ENCODE results near the gene SMOC1.

Gene SMOC1

GRCh38 chr14:70014406-70015095 lies 135.3 kb downstream of the SMOC1 start:
- H3K9me3 Mint-ChIP-seq, result no peaks in the 10 kb centered on the region
- H3K4me1 Mint-ChIP-seq (ENCODE audit: low read depth), result peaks cover 51% of the 10 kb centered on the region
- H3K36me3 Mint-ChIP-seq (ENCODE audit: low read depth), result no peaks in the 10 kb centered on the region

GRCh38 chr14:70018230-70018629 lies 139.0 kb downstream of the SMOC1 start:
- peak overlapping the region; percentile 74 for H3K27ac Mint-ChIP-seq
- intact Hi-C loops (cut with micrococcal nuclease), result no loop called here
- H3K4me3 Mint-ChIP-seq, result peak overlapping the region; percentile 69
- no peaks in the 10 kb centered on the region for H3K36me3 Mint-ChIP-seq (ENCODE audit: low read depth)
- peaks cover 57% of the 10 kb centered on the region for H3K4me1 Mint-ChIP-seq (ENCODE audit: low read depth)
- no peaks in the 10 kb centered on the region for H3K27me3 Mint-ChIP-seq
- H3K9me3 Mint-ChIP-seq, result no peaks in the 10 kb centered on the region

More at GRCh38 chr14:70014406-70015095, 135.3 kb downstream of the SMOC1 start:
- H3K27me3 Mint-ChIP-seq, result no peaks in the 10 kb centered on the region
- no peak overlapping the region for H3K4me3 Mint-ChIP-seq
- intact Hi-C loops (cut with micrococcal nuclease), result no loop called here
- H3K27ac Mint-ChIP-seq, result no peak overlapping the region

GRCh38 chr14:70018713-70019211 lies 139.5 kb downstream of the SMOC1 start:
- peaks cover 57% of the 10 kb centered on the region for H3K4me1 Mint-ChIP-seq (ENCODE audit: low read depth)
- no peaks in the 10 kb centered on the region for H3K36me3 Mint-ChIP-seq (ENCODE audit: low read depth)
- peak overlapping the region; percentile 69 for H3K4me3 Mint-ChIP-seq
- no peaks in the 10 kb centered on the region for H3K9me3 Mint-ChIP-seq
- peak overlapping the region; percentile 74 for H3K27ac Mint-ChIP-seq
- H3K27me3 Mint-ChIP-seq, result no peaks in the 10 kb centered on the region
- intact Hi-C loops (cut with micrococcal nuclease), result no loop called here

GRCh38 chr14:70019695-70020094 lies 140.5 kb downstream of the SMOC1 start:
- Mint-ChIP-seq H3K27ac (peak overlapping the region; percentile 74), H3K27me3 (no peaks in the 10 kb centered on the region), H3K4me3 (no peak overlapping the region), H3K4me1 (ENCODE audit: low read depth) (peaks cover 49% of the 10 kb centered on the region), H3K9me3 (no peaks in the 10 kb centered on the region), H3K36me3 (ENCODE audit: low read depth) (no peaks in the 10 kb centered on the region)
- intact Hi-C loops (cut with micrococcal nuclease), result loop anchor here (10.0 kb wide), 1 partner anchor 435 kb away; no protein-coding TSS in a partner anchor

GRCh38 chr14:70020352-70021170 lies 141.3 kb downstream of the SMOC1 start:
- no peaks in the 10 kb centered on the region for H3K27me3 Mint-ChIP-seq
- H3K27ac Mint-ChIP-seq, result peak overlapping the region; percentile 20
- intact Hi-C loops (cut with micrococcal nuclease), result loop anchor here (10.0 kb wide), 1 partner anchor 436 kb away; no protein-coding TSS in a partner anchor
- H3K9me3 Mint-ChIP-seq, result no peaks in the 10 kb centered on the region
- no peaks in the 10 kb centered on the region for H3K36me3 Mint-ChIP-seq (ENCODE audit: low read depth)
- peaks cover 48% of the 10 kb centered on the region for H3K4me1 Mint-ChIP-seq (ENCODE audit: low read depth)
- no peak overlapping the region for H3K4me3 Mint-ChIP-seq

GRCh38 chr14:70021548-70022220 lies 142.5 kb downstream of the SMOC1 start:
- Mint-ChIP-seq H3K4me3 (no peak overlapping the region), H3K27me3 (no peaks in the 10 kb centered on the region), H3K36me3 (ENCODE audit: low read depth) (no peaks in the 10 kb centered on the region), H3K27ac (no peak overlapping the region), H3K4me1 (ENCODE audit: low read depth) (peaks cover 43% of the 10 kb centered on the region), H3K9me3 (no peaks in the 10 kb centered on the region)
- intact Hi-C loops (cut with micrococcal nuclease), result loop anchor here (10.0 kb wide), 1 partner anchor 437 kb away; no protein-coding TSS in a partner anchor

- Mint-ChIP-seq H3K4me1 (ENCODE audit: low read depth) (peaks cover 35% of the 10 kb centered on the region), H3K4me3 (no peak overlapping the region), H3K9me3 (no peaks in the 10 kb centered on the region), H3K27me3 (no peaks in the 10 kb centered on the region), H3K27ac (no peak overlapping the region), H3K36me3 (ENCODE audit: low read depth) (no peaks in the 10 kb centered on the region)
- intact Hi-C loops (cut with micrococcal nuclease), result loop anchor here (10.0 kb wide), 1 partner anchor 438 kb away; no protein-coding TSS in a partner anchor
Measured at GRCh38 chr14:70022771-70023445, 143.7 kb downstream of the SMOC1 start.

GRCh38 chr14:70023871-70024270 lies 144.7 kb downstream of the SMOC1 start:
- Mint-ChIP-seq H3K4me3 (no peak overlapping the region), H3K27ac (no peak overlapping the region), H3K4me1 (ENCODE audit: low read depth) (peaks cover 25% of the 10 kb centered on the region), H3K36me3 (ENCODE audit: low read depth) (no peaks in the 10 kb centered on the region), H3K27me3 (peaks cover 1% of the 10 kb centered on the region), H3K9me3 (no peaks in the 10 kb centered on the region)
- intact Hi-C loops (cut with micrococcal nuclease), result loop anchor here (10.0 kb wide), 1 partner anchor 439 kb away; no protein-coding TSS in a partner anchor

- intact Hi-C loops (cut with micrococcal nuclease), result loop anchor here (1.0 to 10.0 kb wide), 3 partner anchors 151 to 443 kb away; no protein-coding TSS in a partner anchor
- Mint-ChIP-seq H3K36me3 (ENCODE audit: low read depth) (no peaks in the 10 kb centered on the region), H3K4me1 (ENCODE audit: low read depth) (no peaks in the 10 kb centered on the region), H3K27ac (no peak overlapping the region), H3K9me3 (no peaks in the 10 kb centered on the region), H3K27me3 (peaks cover 1% of the 10 kb centered on the region), H3K4me3 (no peak overlapping the region)
Measured at GRCh38 chr14:70027785-70028428, 148.7 kb downstream of the SMOC1 start.

GRCh38 chr14:70029296-70030132 lies 150.3 kb downstream of the SMOC1 start:
- no peaks in the 10 kb centered on the region for H3K4me1 Mint-ChIP-seq (ENCODE audit: low read depth)
- intact Hi-C loops (cut with micrococcal nuclease), result loop anchor here (10.0 kb wide), 1 partner anchor 445 kb away; no protein-coding TSS in a partner anchor
- no peaks in the 10 kb centered on the region for H3K36me3 Mint-ChIP-seq (ENCODE audit: low read depth)
- H3K27me3 Mint-ChIP-seq, result peaks cover 1% of the 10 kb centered on the region
- no peaks in the 10 kb centered on the region for H3K9me3 Mint-ChIP-seq
- H3K4me3 Mint-ChIP-seq, result no peak overlapping the region
- no peak overlapping the region for H3K27ac Mint-ChIP-seq

GRCh38 chr14:70032016-70032415 lies 152.8 kb downstream of the SMOC1 start:
- Mint-ChIP-seq H3K27me3 (peaks cover 1% of the 10 kb centered on the region), H3K9me3 (no peaks in the 10 kb centered on the region), H3K4me3 (no peak overlapping the region), H3K4me1 (ENCODE audit: low read depth) (no peaks in the 10 kb centered on the region), H3K27ac (no peak overlapping the region), H3K36me3 (ENCODE audit: low read depth) (no peaks in the 10 kb centered on the region)
- intact Hi-C loops (cut with micrococcal nuclease), result no loop called here

GRCh38 chr14:70032447-70032846 lies 153.2 kb downstream of the SMOC1 start:
- no peaks in the 10 kb centered on the region for H3K36me3 Mint-ChIP-seq (ENCODE audit: low read depth)
- intact Hi-C loops (cut with micrococcal nuclease), result no loop called here
- no peak overlapping the region for H3K27ac Mint-ChIP-seq
- peaks cover 1% of the 10 kb centered on the region for H3K27me3 Mint-ChIP-seq
- no peaks in the 10 kb centered on the region for H3K4me1 Mint-ChIP-seq (ENCODE audit: low read depth)
- H3K9me3 Mint-ChIP-seq, result no peaks in the 10 kb centered on the region
- H3K4me3 Mint-ChIP-seq, result no peak overlapping the region
